ENCODE data around the gene OBSCN. TPM values are rescaled to one million over a fixed set of nuclear protein-coding genes. Genes with fewer than 3 reads are reported as not detected.
A peak's percentile ranks its signal among the peaks of the same experiment; 100 is the strongest.

OBSCN gene
- total and polyA plus RNA-seq, 2 of the 13 experiments (the other 11 are each of a cell fraction or from before 2014, with no cell fraction given): 0.20 TPM

- H3K4me2 ChIP-seq (ENCODE audit: low read depth, low read length): peak overlapping the region; percentile 20; the same call in 1 of the 2 replicates
- H3K27ac ChIP-seq (ENCODE audit: extremely low read length, insufficient read depth, low read length): no peak overlapping the region
- DNase-seq (ENCODE audit: low spot score) (no peak), ATAC-seq (no peak), FAIRE-seq (no peak)
- WGBS (ENCODE audit: low lambda C conversion rate): 25% methylated on average over 2 of the region's 12 CpGs
- BruUV-seq (replicated peaks): no TSS peak
- no peak overlapping the region for H3K9ac ChIP-seq (ENCODE audit: insufficient read depth, low read depth, low read length)
- ChIA-PET CTCF (ENCODE audit: low intra/inter-chr PET ratio, low total read pairs) (no interaction called here), POLR2A (no interaction called here)
- H3K27me3 ChIP-seq (ENCODE audit: control insufficient read depth in 1 of 2, insufficient read depth in 2 of 2, low read length in 2 of 2): peaks cover 0 to 18% of the 10 kb centered on the region in 2 experiments; a peak in 4 of 5 replicates
- intact Hi-C loops (cut with micrococcal nuclease; ENCODE audit: unreplicated experiment) (no loop called here), in situ Hi-C loops (cut with HindIII; ENCODE audit: extremely low pct_ligation_motif_present, low pct_unique_long_range_greater_than_20kb) (no loop called here)
- H4K20me1 ChIP-seq (ENCODE audit: insufficient read depth, low read length): no peaks in the 10 kb centered on the region
- no peaks in the 10 kb centered on the region for H3K9me3 ChIP-seq (ENCODE audit: low read length)
- TF ChIP-seq CBX5 (CRISPR knock-in tag; IDR thresholded peaks at IDR 0.05; ENCODE audit: borderline replicate concordance): no peak
- TF ChIP-seq MLXIP (CRISPR knock-in tag; IDR thresholded peaks at IDR 0.05; ENCODE audit: borderline replicate concordance): no peak
- TF ChIP-seq ZNF772 (CRISPR knock-in tag; IDR thresholded peaks at IDR 0.05): no peak
- H3K79me2 ChIP-seq (ENCODE audit: insufficient read depth, low read length): no peaks in the 10 kb centered on the region
- no peaks in the 10 kb centered on the region for H3K36me3 ChIP-seq (replicated peaks in 1 of 2; ENCODE audit: control insufficient read depth in 1 of 2, insufficient read depth in 2 of 2, low read length in 2 of 2)
- no peak overlapping the region for H3K4me3 ChIP-seq (replicated peaks in 1 of 3; ENCODE audit: insufficient read depth in 1 of 3, low read depth in 2 of 3, low read length in 3 of 3)
- H2AFZ ChIP-seq (ENCODE audit: low read length): no peak overlapping the region
- peaks cover 19% of the 10 kb centered on the region for H3K4me1 ChIP-seq (ENCODE audit: insufficient read depth, low read length)
These were observed 165.3 kb downstream of the OBSCN start for GRCh38 chr1:228373004-228373680.
